Neural progenitor cell (in vitro differentiated cells): ENCODE data around the gene FOXK1. TPM values are rescaled to one million over a fixed set of nuclear protein-coding genes. Genes with fewer than 3 reads are reported as not detected.

Experiments
- DNase-seq: peaks from one replicate; pipeline ENCODE4 v3.0.0-alpha.2; 2016; ENCODE audit warnings: low spot score
- H2AFZ ChIP-seq: fragments of 200-600 bp; sonication (generic); replicated peaks from 2 replicates; pipeline ENCODE4 v1.6.1; 2016; ENCODE audit warnings: antibody characterized with exemption
- H3F3A ChIP-seq: fragments of 200-600 bp; sonication (generic); 2 replicates; pipeline ENCODE4 v1.6.1; 2016; ENCODE audit warnings: antibody characterized with exemption, low read depth
- H3K27ac ChIP-seq: fragments of 200-600 bp; sonication (generic); 2 replicates; pipeline ENCODE4 v1.5.1; 2016; ENCODE audit warnings: mild to moderate bottlenecking
- H3K27me3 ChIP-seq: fragments of 200-600 bp; sonication (generic); 2 replicates; pipeline ENCODE4 v1.6.1; 2016; ENCODE audit warnings: mild to moderate bottlenecking, moderate library complexity
- H3K36me3 ChIP-seq: fragments of 200-600 bp; sonication (generic); 2 replicates; pipeline ENCODE4 v1.5.1; 2016
- H3K4me1 ChIP-seq: fragments of 200-600 bp; sonication (generic); 2 replicates; pipeline ENCODE4 v1.6.1; 2016; ENCODE audit warnings: mixed run types
- H3K4me2 ChIP-seq: fragments of 200-600 bp; sonication (generic); 2 replicates; pipeline ENCODE4 v1.6.1; 2016
- H3K4me3 ChIP-seq: fragments of 200-600 bp; sonication (generic); 2 replicates; pipeline ENCODE4 v1.5.1; 2016
- H3K79me2 ChIP-seq: fragments of 200-600 bp; sonication (generic); 2 replicates; pipeline ENCODE4 v1.6.1; 2016; ENCODE audit warnings: low read depth
- H3K9ac ChIP-seq: fragments of 200-600 bp; sonication (generic); 2 replicates; pipeline ENCODE4 v1.6.1; 2016
- H3K9me3 ChIP-seq: fragments of 200-600 bp; sonication (generic); 2 replicates; pipeline ENCODE4 v1.5.1; 2016; ENCODE audit warnings: low read depth
- H4K20me1 ChIP-seq: fragments of 200-600 bp; sonication (generic); 2 replicates; pipeline ENCODE4 v1.6.1; 2016; ENCODE audit warnings: low read depth
- H3K27ac Mint-ChIP-seq: 3 replicates; pipeline ENCODE4 v1.8.0; 2021; ENCODE audit warnings: mixed read lengths
- H3K27me3 Mint-ChIP-seq: 2 replicates; pipeline ENCODE4 v1.8.0; 2022; ENCODE audit warnings: low read depth, mild to moderate bottlenecking, inconsistent platforms, moderate library complexity, mixed read lengths; ENCODE audit not compliant: insufficient read depth
- H3K36me3 Mint-ChIP-seq: 3 replicates; pipeline ENCODE4 v1.8.0; 2021; ENCODE audit warnings: mixed read lengths
- H3K4me1 Mint-ChIP-seq: 3 replicates; pipeline ENCODE4 v1.8.0; 2021; ENCODE audit warnings: mixed read lengths
- H3K4me3 Mint-ChIP-seq: 3 replicates; pipeline ENCODE4 v1.8.0; 2021; ENCODE audit warnings: mild to moderate bottlenecking, moderate library complexity, mixed read lengths
- H3K9me3 Mint-ChIP-seq: 3 replicates; pipeline ENCODE4 v1.8.0; 2020; ENCODE audit warnings: mixed read lengths
- EZH2 ChIP-seq: fragments of 200-600 bp; sonication (generic); IDR thresholded peaks from 2 replicates; pipeline ENCODE4 v1.6.1; 2017; ENCODE audit warnings: antibody characterized with exemption, mild to moderate bottlenecking, moderate library complexity
- EZH2phosphoT487 ChIP-seq: fragments of 200-600 bp; sonication (generic); IDR thresholded peaks from 2 replicates; pipeline ENCODE4 v1.6.1; 2017; ENCODE audit warnings: antibody characterized with exemption
- total RNA-seq: library from RNA; depleted of rRNA; stranded (reverse); fragments of >200 nt; gene quantifications from 2 replicates; pipeline ENCODE4 v1.2.3, GENCODE V29; 2015; ENCODE audit warnings: low replicate concordance
- TF ChIP-seq, protein P1 (sequence below): fragments of 200-600 bp; sonication (generic); IDR thresholded peaks from 2 replicates; pipeline ENCODE4 v1.5.1; 2017; ENCODE audit warnings: antibody characterized with exemption, mild to moderate bottlenecking

The FOXK1 gene
- total RNA-seq, 1 donor from 2014 or later = 11.1 TPM

DNA sequence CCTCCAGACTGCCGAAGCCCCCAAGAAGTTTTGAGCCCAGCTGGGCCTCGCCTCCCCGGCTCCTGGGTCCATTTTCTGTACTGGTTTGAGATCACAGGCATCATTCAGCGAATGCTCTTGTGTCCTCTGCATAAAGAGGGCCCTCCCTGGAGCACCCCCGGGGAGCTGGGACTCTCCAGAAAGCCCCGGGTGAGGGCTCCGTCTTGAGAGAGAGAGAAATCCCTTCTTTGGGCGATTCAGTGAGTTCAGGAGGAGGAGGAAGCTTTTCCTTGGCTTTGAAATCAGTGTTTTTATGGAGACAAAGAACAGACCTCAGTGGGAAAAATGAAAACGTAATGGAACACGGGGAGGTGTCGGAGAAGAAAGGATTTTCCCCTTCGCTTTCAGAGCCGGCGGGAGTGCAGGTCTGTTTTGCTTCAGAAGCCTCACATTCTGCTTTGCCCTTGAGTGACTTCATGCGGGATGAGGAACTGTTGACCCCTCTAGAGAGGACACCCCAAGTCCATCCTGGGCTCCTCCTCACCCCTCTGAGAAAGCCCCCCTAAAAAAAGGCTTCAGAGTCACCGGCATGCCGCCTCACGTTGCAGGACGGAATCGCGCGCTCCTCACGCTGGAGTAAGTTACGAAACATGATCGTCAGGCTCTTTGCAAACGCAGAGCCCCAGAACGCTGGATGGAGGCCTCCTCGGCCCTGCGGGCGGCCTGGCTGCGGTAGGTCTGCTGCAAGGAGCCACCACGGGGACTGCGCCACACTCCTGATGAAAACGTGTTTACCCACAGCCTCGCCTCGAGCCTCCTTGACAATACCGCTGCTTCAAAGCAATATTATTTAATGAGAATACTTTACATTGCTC, 84.8 kb downstream of the FOXK1 start:
- Histone ChIP-seq H3K4me3 (no peak overlapping the region), H3F3A (no peaks in the 10 kb centered on the region), H3K4me2 (no peak overlapping the region), H2AFZ (no peak overlapping the region), H3K4me1 (no peaks in the 10 kb centered on the region), H3K9me3 (no peaks in the 10 kb centered on the region), H3K27ac (no peak overlapping the region), H3K36me3 (no peaks in the 10 kb centered on the region), H4K20me1 (peaks cover 4% of the 10 kb centered on the region), H3K79me2 (no peaks in the 10 kb centered on the region), H3K27me3 (no peaks in the 10 kb centered on the region), H3K9ac (no peak overlapping the region)
- Mint-ChIP-seq H3K27ac (no peak overlapping the region), H3K4me1 (no peaks in the 10 kb centered on the region), H3K4me3 (no peak overlapping the region), H3K9me3 (no peaks in the 10 kb centered on the region), H3K36me3 (peaks cover 10% of the 10 kb centered on the region), H3K27me3 (peaks cover 7% of the 10 kb centered on the region)
- TF ChIP-seq, protein P1, sequence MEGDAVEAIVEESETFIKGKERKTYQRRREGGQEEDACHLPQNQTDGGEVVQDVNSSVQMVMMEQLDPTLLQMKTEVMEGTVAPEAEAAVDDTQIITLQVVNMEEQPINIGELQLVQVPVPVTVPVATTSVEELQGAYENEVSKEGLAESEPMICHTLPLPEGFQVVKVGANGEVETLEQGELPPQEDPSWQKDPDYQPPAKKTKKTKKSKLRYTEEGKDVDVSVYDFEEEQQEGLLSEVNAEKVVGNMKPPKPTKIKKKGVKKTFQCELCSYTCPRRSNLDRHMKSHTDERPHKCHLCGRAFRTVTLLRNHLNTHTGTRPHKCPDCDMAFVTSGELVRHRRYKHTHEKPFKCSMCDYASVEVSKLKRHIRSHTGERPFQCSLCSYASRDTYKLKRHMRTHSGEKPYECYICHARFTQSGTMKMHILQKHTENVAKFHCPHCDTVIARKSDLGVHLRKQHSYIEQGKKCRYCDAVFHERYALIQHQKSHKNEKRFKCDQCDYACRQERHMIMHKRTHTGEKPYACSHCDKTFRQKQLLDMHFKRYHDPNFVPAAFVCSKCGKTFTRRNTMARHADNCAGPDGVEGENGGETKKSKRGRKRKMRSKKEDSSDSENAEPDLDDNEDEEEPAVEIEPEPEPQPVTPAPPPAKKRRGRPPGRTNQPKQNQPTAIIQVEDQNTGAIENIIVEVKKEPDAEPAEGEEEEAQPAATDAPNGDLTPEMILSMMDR = no peak
- TF ChIP-seq EZH2phosphoT487 (no peak), EZH2 (no peak)
- DNase-seq = no peak

DNA sequence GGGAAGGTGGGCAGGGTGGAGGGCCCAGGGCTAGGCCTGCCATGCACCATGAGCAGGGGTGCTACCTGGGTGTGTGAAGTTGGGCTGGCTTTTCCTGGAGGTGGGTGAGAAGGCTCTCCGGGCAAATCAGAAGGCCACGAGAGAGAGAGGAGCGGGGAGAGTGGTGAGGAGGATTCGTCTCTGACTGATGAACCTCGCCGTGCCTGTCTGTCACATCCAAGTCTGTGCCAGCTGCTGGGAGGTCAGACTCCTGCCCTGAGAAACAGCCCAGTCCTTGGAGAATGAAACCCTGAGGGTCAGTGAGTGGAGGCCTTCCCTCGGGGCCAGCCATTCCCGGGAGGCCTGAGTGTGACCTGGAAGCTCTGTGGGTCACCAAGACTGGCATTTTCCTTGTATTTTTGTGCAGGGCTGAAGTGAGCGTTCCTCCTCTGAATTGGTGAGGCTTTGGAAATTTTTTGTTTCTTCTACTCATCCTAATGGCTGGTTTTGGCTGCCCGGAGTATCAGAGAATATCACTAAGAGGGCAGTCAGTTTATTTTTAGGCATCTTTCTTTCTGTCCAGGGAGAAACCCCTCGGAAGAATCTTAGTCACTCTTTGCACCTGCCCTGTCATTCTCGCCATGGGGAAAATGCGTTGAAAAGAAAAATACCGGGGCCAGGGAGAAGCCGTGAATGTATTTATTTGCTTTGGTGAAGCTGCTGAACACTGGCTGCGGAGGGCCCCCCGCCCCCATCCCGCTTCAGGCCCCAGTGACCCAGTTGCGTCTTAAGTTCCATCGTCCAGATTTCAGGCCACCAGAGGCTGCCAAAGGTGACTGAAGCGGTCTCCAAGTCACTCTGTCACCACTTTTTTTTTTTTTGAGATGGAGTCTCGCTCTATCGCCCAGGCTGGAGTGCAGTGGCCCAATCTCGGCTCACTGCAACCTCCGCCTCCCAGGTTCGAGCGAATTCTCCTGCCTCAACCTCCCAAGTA, 86.8 kb downstream of the FOXK1 start:
- H3K27ac ChIP-seq = no peak overlapping the region
- H3K27me3 Mint-ChIP-seq = peaks cover 5% of the 10 kb centered on the region

DNA sequence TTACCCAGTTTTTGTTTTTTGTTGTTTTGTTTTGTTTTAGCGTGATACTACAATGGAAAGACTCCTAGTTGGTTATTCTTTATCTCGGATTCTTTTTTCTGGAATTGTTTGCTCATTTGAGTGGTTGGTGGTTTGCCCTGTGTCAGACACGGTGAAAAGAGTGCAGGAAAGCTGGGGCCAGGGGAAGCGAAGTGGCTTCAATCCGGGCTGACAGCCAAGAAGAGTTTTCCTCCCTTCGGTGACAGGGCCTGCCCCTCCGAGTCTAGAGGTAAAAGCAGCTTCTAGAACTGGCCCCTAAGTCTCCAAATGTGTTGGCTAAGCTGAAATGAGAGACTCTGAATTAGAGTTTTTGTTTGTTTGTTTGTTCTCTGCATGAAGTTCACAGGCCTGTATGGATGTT, 87.7 kb downstream of the FOXK1 start:
- Histone ChIP-seq H3K27me3 (no peaks in the 10 kb centered on the region), H3K36me3 (no peaks in the 10 kb centered on the region), H3K4me3 (no peak overlapping the region), H3K27ac (no peak overlapping the region), H3K4me2 (no peak overlapping the region), H3K79me2 (no peaks in the 10 kb centered on the region), H4K20me1 (peaks cover 4% of the 10 kb centered on the region), H3F3A (no peaks in the 10 kb centered on the region), H3K9me3 (no peaks in the 10 kb centered on the region), H3K4me1 (peaks cover 3% of the 10 kb centered on the region), H2AFZ (no peak overlapping the region), H3K9ac (no peak overlapping the region)
- Mint-ChIP-seq H3K4me1 (peaks cover 6% of the 10 kb centered on the region), H3K27ac (no peak overlapping the region), H3K27me3 (peaks cover 5% of the 10 kb centered on the region), H3K36me3 (peaks cover 2% of the 10 kb centered on the region), H3K4me3 (no peak overlapping the region), H3K9me3 (no peaks in the 10 kb centered on the region)
- no peak for DNase-seq
- TF ChIP-seq, protein P1 = no peak
- no peak for TF ChIP-seq EZH2
- TF ChIP-seq EZH2phosphoT487 = no peak

More for the DNA sequence above, 86.8 kb downstream of the FOXK1 start:
- Mint-ChIP-seq H3K9me3 (no peaks in the 10 kb centered on the region), H3K4me1 (no peaks in the 10 kb centered on the region), H3K4me3 (no peak overlapping the region), H3K27ac (no peak overlapping the region), H3K36me3 (peaks cover 4% of the 10 kb centered on the region)
- H3K4me2 ChIP-seq = no peak overlapping the region
- no peak overlapping the region for H3K4me3 ChIP-seq
- no peaks in the 10 kb centered on the region for H3F3A ChIP-seq
- no peaks in the 10 kb centered on the region for H3K9me3 ChIP-seq
- peaks cover 4% of the 10 kb centered on the region for H4K20me1 ChIP-seq
- H3K9ac ChIP-seq = no peak overlapping the region
- no peak for DNase-seq
- no peaks in the 10 kb centered on the region for H3K4me1 ChIP-seq
- H3K79me2 ChIP-seq = no peaks in the 10 kb centered on the region
- H3K36me3 ChIP-seq = no peaks in the 10 kb centered on the region
- TF ChIP-seq EZH2 = no peak
- TF ChIP-seq EZH2phosphoT487 = no peak
- TF ChIP-seq, protein P1 = no peak
- H2AFZ ChIP-seq = no peak overlapping the region
- no peaks in the 10 kb centered on the region for H3K27me3 ChIP-seq
